ENCODE measurements around the gene BMP7. TPM values are rescaled to one million over a fixed set of nuclear protein-coding genes. Genes with fewer than 3 reads are reported as not detected.

Gene BMP7
- total and polyA plus RNA-seq, 10 donors: 0.26 to 1.5 (median 0.75) TPM; not detected in 1

- intact Hi-C loops (cut with DNase I; ENCODE audit: low total_unique reads): no loop called here
- 77 to 91% (median 89%) methylated on average over 6 of the region's 6 CpGs for WGBS, 5 donors
- Histone ChIP-seq H3K36me3 (no peaks in the 10 kb centered on the region), H3K4me3 (no peak overlapping the region), H3K4me1 (peaks cover 0 to 6% (median 0%) of the 10 kb centered on the region in 6 donors), H3K27me3 (replicated peaks in 1 of 7) (peaks cover 0 to 15% (median 0%) of the 10 kb centered on the region in 7 donors), H3K27ac (no peak overlapping the region), H3K9me3 (no peaks in the 10 kb centered on the region)
- TF ChIP-seq POLR2A (IDR thresholded peaks at IDR 0.05): no peak
- TF ChIP-seq CTCF (IDR thresholded peaks at IDR 0.05 in 8 of 11, conservative IDR thresholded peaks at IDR 0.05 in 3 of 11): no peak
- TF ChIP-seq POLR2AphosphoS5 (IDR thresholded peaks at IDR 0.05): no peak
- no peak for DNase-seq
Measured at GRCh38 chr20:57215426-57215825, 51.0 kb downstream of the BMP7 start.

GRCh38 chr20:57214948-57215347 lies 51.5 kb downstream of the BMP7 start:
- intact Hi-C loops (cut with DNase I; ENCODE audit: low total_unique reads): no loop called here
- Histone ChIP-seq H3K36me3 (no peaks in the 10 kb centered on the region), H3K27me3 (replicated peaks in 1 of 7) (peaks cover 0 to 15% (median 0%) of the 10 kb centered on the region in 7 donors), H3K27ac (no peak overlapping the region), H3K9me3 (no peaks in the 10 kb centered on the region), H3K4me3 (no peak overlapping the region), H3K4me1 (peaks cover 0 to 6% (median 0%) of the 10 kb centered on the region in 6 donors)
- no peak for DNase-seq
- 90 to 98% (median 94%) methylated on average over 2 of the region's 2 CpGs for WGBS, 5 donors
- TF ChIP-seq POLR2AphosphoS5 (IDR thresholded peaks at IDR 0.05) (no peak), CTCF (IDR thresholded peaks at IDR 0.05 in 8 of 11, conservative IDR thresholded peaks at IDR 0.05 in 3 of 11) (no peak), POLR2A (IDR thresholded peaks at IDR 0.05) (no peak)

- peaks cover 0 to 15% (median 0%) of the 10 kb centered on the region in 7 donors for H3K27me3 ChIP-seq (replicated peaks in 1 of 7)
- H3K27ac ChIP-seq: no peak overlapping the region
- DNase-seq: no peak
- H3K4me1 ChIP-seq: peaks cover 0 to 6% (median 0%) of the 10 kb centered on the region in 6 donors
- no peaks in the 10 kb centered on the region for H3K9me3 ChIP-seq
- intact Hi-C loops (cut with DNase I; ENCODE audit: low total_unique reads): no loop called here
- no peak for TF ChIP-seq POLR2AphosphoS5 (IDR thresholded peaks at IDR 0.05)
- no peak for TF ChIP-seq CTCF (IDR thresholded peaks at IDR 0.05 in 8 of 11, conservative IDR thresholded peaks at IDR 0.05 in 3 of 11)
- no peak for TF ChIP-seq POLR2A (IDR thresholded peaks at IDR 0.05)
- H3K36me3 ChIP-seq: no peaks in the 10 kb centered on the region
- H3K4me3 ChIP-seq: no peak overlapping the region
- WGBS, 5 donors: 86 to 89% (median 87%) methylated on average over 8 of the region's 8 CpGs
Measured at GRCh38 chr20:57214427-57214826, 52.0 kb downstream of the BMP7 start.

- TF ChIP-seq POLR2AphosphoS5 (IDR thresholded peaks at IDR 0.05) (no peak), POLR2A (IDR thresholded peaks at IDR 0.05) (no peak)
- WGBS, 5 donors: 83 to 93% (median 90%) methylated on average over 4 to 8 of the region's 8 CpGs
- Histone ChIP-seq H3K27me3 (replicated peaks in 1 of 7) (peaks cover 0 to 15% (median 0%) of the 10 kb centered on the region in 7 donors), H3K36me3 (no peaks in the 10 kb centered on the region), H3K4me3 (no peak overlapping the region), H3K9me3 (no peaks in the 10 kb centered on the region), H3K27ac (no peak overlapping the region), H3K4me1 (peaks cover 0 to 6% (median 0%) of the 10 kb centered on the region in 6 donors)
- no peak for DNase-seq
- intact Hi-C loops (cut with DNase I; ENCODE audit: low total_unique reads): no loop called here
Measured at GRCh38 chr20:57213924-57214323, 52.5 kb downstream of the BMP7 start.

GRCh38 chr20:57213291-57213690 lies 53.1 kb downstream of the BMP7 start:
- H3K4me1 ChIP-seq: peaks cover 0 to 6% (median 0%) of the 10 kb centered on the region in 6 donors
- no peak for TF ChIP-seq POLR2AphosphoS5 (IDR thresholded peaks at IDR 0.05)
- no peak for TF ChIP-seq CTCF (IDR thresholded peaks at IDR 0.05 in 8 of 11, conservative IDR thresholded peaks at IDR 0.05 in 3 of 11)
- no peak for TF ChIP-seq POLR2A (IDR thresholded peaks at IDR 0.05)
- H3K27ac ChIP-seq: no peak overlapping the region
- intact Hi-C loops (cut with DNase I; ENCODE audit: low total_unique reads): no loop called here
- 87 to 97% (median 91%) methylated on average over 6 of the region's 6 CpGs for WGBS, 5 donors
- no peak overlapping the region for H3K4me3 ChIP-seq
- no peaks in the 10 kb centered on the region for H3K36me3 ChIP-seq
- H3K27me3 ChIP-seq (replicated peaks in 1 of 7): peaks cover 0 to 15% (median 0%) of the 10 kb centered on the region in 7 donors
- no peak for DNase-seq
- no peaks in the 10 kb centered on the region for H3K9me3 ChIP-seq

All from spleen (tissue), 11 donors.